ENCODE data around the gene GPR141.
"Not testable (repeated sequence)": the region's sequence is repeated elsewhere in the genome, so short reads cannot be mapped to it uniquely, and the experiment has no call there.

Gene GPR141

DNA sequence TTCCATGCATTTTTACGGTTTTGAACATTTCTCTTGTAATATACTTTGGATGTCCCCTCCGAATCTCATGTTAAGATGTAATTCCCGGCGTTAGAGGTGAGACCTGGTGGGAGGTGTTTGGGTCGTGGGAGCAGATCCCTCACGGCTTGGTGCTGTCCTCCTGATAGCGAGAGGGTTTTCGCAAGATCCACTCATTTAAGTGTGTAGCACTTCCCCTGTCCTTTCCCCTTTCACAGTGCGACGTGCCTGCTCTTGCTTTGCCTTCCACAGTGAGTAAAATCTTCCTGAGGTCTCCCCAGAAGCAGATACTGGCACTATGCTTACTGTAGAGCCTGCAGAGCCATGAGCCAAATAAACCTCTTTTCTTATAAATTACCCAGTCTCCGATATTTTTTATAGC, 6.6 kb downstream of the GPR141 start:
- no peak overlapping the region for H3K27ac ChIP-seq (ENCODE audit: low read length)
- H3K27me3 ChIP-seq (ENCODE audit: low read depth, low read length) = no peaks in the 10 kb centered on the region
- no peak overlapping the region for H3K4me3 ChIP-seq (ENCODE audit: low read depth in 1 of 2, low read length in 2 of 2)
- H3K36me3 ChIP-seq (ENCODE audit: control insufficient read depth in 1 of 2, insufficient read depth in 2 of 2, low read length in 2 of 2) = no peaks in the 10 kb centered on the region
- no peaks in the 10 kb centered on the region for H3K9me3 ChIP-seq (ENCODE audit: control insufficient read depth in 1 of 2, low read length in 2 of 2)
- H3K4me1 ChIP-seq (ENCODE audit: control insufficient read depth in 1 of 2, insufficient read depth in 2 of 2, low read length in 2 of 2) = no peaks in the 10 kb centered on the region

GRCh38 chr7:37694208-37695094, 10.9 kb downstream of the GPR141 start:
- no peak overlapping the region for H3K27ac ChIP-seq (ENCODE audit: low read length)
- H3K4me3 ChIP-seq (ENCODE audit: low read depth in 1 of 2, low read length in 2 of 2) = no peak overlapping the region
- no peaks in the 10 kb centered on the region for H3K36me3 ChIP-seq (ENCODE audit: control insufficient read depth in 1 of 2, insufficient read depth in 2 of 2, low read length in 2 of 2)
- H3K27me3 ChIP-seq (ENCODE audit: low read depth, low read length) = no peaks in the 10 kb centered on the region
- H3K4me1 ChIP-seq (ENCODE audit: control insufficient read depth in 1 of 2, insufficient read depth in 2 of 2, low read length in 2 of 2) = no peaks in the 10 kb centered on the region
- no peaks in the 10 kb centered on the region for H3K9me3 ChIP-seq (ENCODE audit: control insufficient read depth in 1 of 2, low read length in 2 of 2)

DNA sequence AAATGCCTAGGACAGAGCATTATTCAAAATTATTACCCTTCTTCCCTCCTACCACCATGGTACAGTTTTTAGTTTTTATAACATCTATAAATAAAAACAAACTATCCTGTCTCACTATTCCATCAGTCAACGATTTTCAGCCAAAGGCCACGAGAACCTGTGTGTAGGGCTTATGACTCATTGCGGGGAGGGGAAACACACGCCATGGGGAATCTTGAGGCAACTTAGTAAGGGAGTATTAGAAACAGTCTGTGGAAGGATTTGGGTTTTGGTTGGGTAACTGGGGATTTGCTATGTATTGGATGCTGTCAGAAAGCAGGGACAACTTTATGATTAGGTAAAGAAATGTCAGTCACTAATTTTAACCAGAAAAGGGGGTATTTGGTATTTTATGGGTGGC, 14.7 kb downstream of the GPR141 start:
- no peak overlapping the region for H3K27ac ChIP-seq (ENCODE audit: low read length)
- no peaks in the 10 kb centered on the region for H3K27me3 ChIP-seq (ENCODE audit: low read depth, low read length)
- no peak overlapping the region for H3K4me3 ChIP-seq (ENCODE audit: low read depth in 1 of 2, low read length in 2 of 2)
- no peaks in the 10 kb centered on the region for H3K36me3 ChIP-seq (ENCODE audit: control insufficient read depth in 1 of 2, insufficient read depth in 2 of 2, low read length in 2 of 2)
- no peaks in the 10 kb centered on the region for H3K9me3 ChIP-seq (ENCODE audit: control insufficient read depth in 1 of 2, low read length in 2 of 2)
- H3K4me1 ChIP-seq (ENCODE audit: control insufficient read depth in 1 of 2, insufficient read depth in 2 of 2, low read length in 2 of 2) = no peaks in the 10 kb centered on the region

GRCh38 chr7:37698782-37699181, 15.2 kb downstream of the GPR141 start:
- Histone ChIP-seq H3K27ac (ENCODE audit: low read length) (no peak overlapping the region), H3K4me1 (ENCODE audit: control insufficient read depth in 1 of 2, insufficient read depth in 2 of 2, low read length in 2 of 2) (no peaks in the 10 kb centered on the region), H3K9me3 (ENCODE audit: control insufficient read depth in 1 of 2, low read length in 2 of 2) (no peaks in the 10 kb centered on the region)

DNA sequence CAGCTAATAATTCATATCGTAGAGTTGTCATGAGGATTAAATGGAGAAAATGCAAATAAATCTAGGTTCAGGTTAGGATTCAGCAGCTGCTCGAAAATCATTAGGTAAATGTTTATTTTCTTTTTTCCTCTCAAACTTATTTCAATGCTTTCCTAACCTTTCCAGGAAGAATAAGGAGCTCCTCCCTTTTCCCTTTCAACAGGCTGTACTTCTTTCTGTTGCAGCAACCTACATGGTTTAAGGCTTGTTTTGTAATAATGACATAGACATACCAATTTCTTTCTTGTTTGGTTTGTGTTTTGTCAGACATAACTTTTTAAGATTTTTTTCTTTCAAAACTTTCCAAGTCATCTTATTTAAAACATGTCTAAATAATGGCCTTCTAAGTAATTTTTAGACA, 18.2 kb downstream of the GPR141 start:
- no peaks in the 10 kb centered on the region for H3K36me3 ChIP-seq (ENCODE audit: control insufficient read depth in 1 of 2, insufficient read depth in 2 of 2, low read length in 2 of 2)
- no peaks in the 10 kb centered on the region for H3K27me3 ChIP-seq (ENCODE audit: low read depth, low read length)
- no peaks in the 10 kb centered on the region for H3K4me1 ChIP-seq (ENCODE audit: control insufficient read depth in 1 of 2, insufficient read depth in 2 of 2, low read length in 2 of 2)
- no peaks in the 10 kb centered on the region for H3K9me3 ChIP-seq (ENCODE audit: control insufficient read depth in 1 of 2, low read length in 2 of 2)
- no peak overlapping the region for H3K27ac ChIP-seq (ENCODE audit: low read length)
- H3K4me3 ChIP-seq (ENCODE audit: low read depth in 1 of 2, low read length in 2 of 2) = no peak overlapping the region

More at GRCh38 chr7:37698782-37699181, 15.2 kb downstream of the GPR141 start:
- Histone ChIP-seq H3K27me3 (ENCODE audit: low read depth, low read length) (no peaks in the 10 kb centered on the region), H3K36me3 (ENCODE audit: control insufficient read depth in 1 of 2, insufficient read depth in 2 of 2, low read length in 2 of 2) (no peaks in the 10 kb centered on the region), H3K4me3 (ENCODE audit: low read depth in 1 of 2, low read length in 2 of 2) (no peak overlapping the region)

- Histone ChIP-seq H3K4me3 (ENCODE audit: low read depth in 1 of 2, low read length in 2 of 2) (no peak overlapping the region), H3K36me3 (ENCODE audit: control insufficient read depth in 1 of 2, insufficient read depth in 2 of 2, low read length in 2 of 2) (no peaks in the 10 kb centered on the region), H3K27me3 (ENCODE audit: low read depth, low read length) (no peaks in the 10 kb centered on the region), H3K27ac (ENCODE audit: low read length) (no peak overlapping the region), H3K4me1 (ENCODE audit: control insufficient read depth in 1 of 2, insufficient read depth in 2 of 2, low read length in 2 of 2) (no peaks in the 10 kb centered on the region), H3K9me3 (ENCODE audit: control insufficient read depth in 1 of 2, low read length in 2 of 2) (no peaks in the 10 kb centered on the region)
Measured at GRCh38 chr7:37703361-37703760, 19.8 kb downstream of the GPR141 start.

- not testable (repeated sequence) for H3K4me1 ChIP-seq (ENCODE audit: control insufficient read depth in 1 of 2, insufficient read depth in 2 of 2, low read length in 2 of 2); H3K27ac ChIP-seq (ENCODE audit: low read length); H3K27me3 ChIP-seq (ENCODE audit: low read depth, low read length); H3K36me3 ChIP-seq (ENCODE audit: control insufficient read depth in 1 of 2, insufficient read depth in 2 of 2, low read length in 2 of 2); H3K9me3 ChIP-seq (ENCODE audit: control insufficient read depth in 1 of 2, low read length in 2 of 2); H3K4me3 ChIP-seq (ENCODE audit: low read depth in 1 of 2, low read length in 2 of 2)
Measured at GRCh38 chr7:37704328-37704833, 20.8 kb downstream of the GPR141 start.

DNA sequence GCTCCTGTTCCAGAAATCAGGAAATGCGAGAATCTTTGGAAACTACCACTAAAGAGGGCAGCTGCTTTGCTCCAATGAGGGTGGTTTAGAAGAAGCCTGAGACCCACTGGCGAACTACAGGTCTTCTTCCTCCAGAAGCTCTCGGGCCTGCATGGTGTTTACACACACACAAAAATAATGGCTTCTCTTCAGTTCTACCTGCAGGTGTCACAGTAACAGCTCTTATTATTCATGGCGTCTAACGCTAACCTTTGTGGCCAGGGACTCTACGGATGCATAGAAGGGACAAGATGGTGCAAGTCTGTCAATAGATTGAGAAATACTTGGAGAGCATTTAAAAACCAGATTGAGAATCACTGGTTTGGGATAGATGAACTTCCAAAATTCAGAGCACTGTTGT, 22.4 kb downstream of the GPR141 start:
- Histone ChIP-seq H3K27ac (ENCODE audit: low read length) (no peak overlapping the region), H3K4me1 (ENCODE audit: control insufficient read depth in 1 of 2, insufficient read depth in 2 of 2, low read length in 2 of 2) (no peaks in the 10 kb centered on the region), H3K4me3 (ENCODE audit: low read depth in 1 of 2, low read length in 2 of 2) (no peak overlapping the region)

DNA sequence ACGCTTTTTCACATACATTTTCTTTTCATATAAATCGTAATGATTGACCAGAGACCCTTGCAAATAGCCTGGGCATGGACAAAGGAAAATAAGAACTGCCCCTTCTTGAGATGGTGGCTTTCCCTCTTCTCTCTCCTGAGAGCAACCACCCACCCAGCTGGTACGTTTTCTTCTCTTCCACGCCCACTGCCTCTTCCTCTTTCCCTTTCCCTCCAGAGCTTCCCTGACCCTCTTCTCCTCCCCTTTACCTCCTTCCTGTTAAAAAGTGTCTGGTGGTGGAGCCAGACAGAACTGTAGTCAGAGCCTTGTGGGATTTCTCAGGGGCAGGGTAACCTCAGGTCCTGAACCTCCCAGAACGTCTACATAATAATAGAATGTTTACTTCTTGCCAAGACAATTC, 23.2 kb downstream of the GPR141 start:
- no peaks in the 10 kb centered on the region for H3K4me1 ChIP-seq (ENCODE audit: control insufficient read depth in 1 of 2, insufficient read depth in 2 of 2, low read length in 2 of 2)
- no peaks in the 10 kb centered on the region for H3K27me3 ChIP-seq (ENCODE audit: low read depth, low read length)
- H3K4me3 ChIP-seq (ENCODE audit: low read depth in 1 of 2, low read length in 2 of 2) = no peak overlapping the region
- no peak overlapping the region for H3K27ac ChIP-seq (ENCODE audit: low read length)
- no peaks in the 10 kb centered on the region for H3K36me3 ChIP-seq (ENCODE audit: control insufficient read depth in 1 of 2, insufficient read depth in 2 of 2, low read length in 2 of 2)
- H3K9me3 ChIP-seq (ENCODE audit: control insufficient read depth in 1 of 2, low read length in 2 of 2) = no peaks in the 10 kb centered on the region

More for the DNA sequence above, 22.4 kb downstream of the GPR141 start:
- Histone ChIP-seq H3K9me3 (ENCODE audit: control insufficient read depth in 1 of 2, low read length in 2 of 2) (no peaks in the 10 kb centered on the region), H3K36me3 (ENCODE audit: control insufficient read depth in 1 of 2, insufficient read depth in 2 of 2, low read length in 2 of 2) (no peaks in the 10 kb centered on the region), H3K27me3 (ENCODE audit: low read depth, low read length) (no peaks in the 10 kb centered on the region)

- H3K4me3 ChIP-seq (ENCODE audit: low read depth in 1 of 2, low read length in 2 of 2) = no peak overlapping the region
- no peaks in the 10 kb centered on the region for H3K36me3 ChIP-seq (ENCODE audit: control insufficient read depth in 1 of 2, insufficient read depth in 2 of 2, low read length in 2 of 2)
- no peaks in the 10 kb centered on the region for H3K9me3 ChIP-seq (ENCODE audit: control insufficient read depth in 1 of 2, low read length in 2 of 2)
- no peak overlapping the region for H3K27ac ChIP-seq (ENCODE audit: low read length)
- H3K27me3 ChIP-seq (ENCODE audit: low read depth, low read length) = no peaks in the 10 kb centered on the region
- no peaks in the 10 kb centered on the region for H3K4me1 ChIP-seq (ENCODE audit: control insufficient read depth in 1 of 2, insufficient read depth in 2 of 2, low read length in 2 of 2)
Measured at GRCh38 chr7:37707754-37708485, 24.4 kb downstream of the GPR141 start.

- Histone ChIP-seq H3K36me3 (ENCODE audit: control insufficient read depth in 1 of 2, insufficient read depth in 2 of 2, low read length in 2 of 2) (no peaks in the 10 kb centered on the region), H3K9me3 (ENCODE audit: control insufficient read depth in 1 of 2, low read length in 2 of 2) (no peaks in the 10 kb centered on the region), H3K27me3 (ENCODE audit: low read depth, low read length) (no peaks in the 10 kb centered on the region), H3K4me1 (ENCODE audit: control insufficient read depth in 1 of 2, insufficient read depth in 2 of 2, low read length in 2 of 2) (no peaks in the 10 kb centered on the region), H3K27ac (ENCODE audit: low read length) (no peak overlapping the region), H3K4me3 (ENCODE audit: low read depth in 1 of 2, low read length in 2 of 2) (no peak overlapping the region)
Measured at GRCh38 chr7:37709631-37710509, 26.3 kb downstream of the GPR141 start.
